H1 (cell line): Measurements from ENCODE around the gene H6PD. TPM values are rescaled to one million over a fixed set of nuclear protein-coding genes. Genes with fewer than 3 reads are reported as not detected.

Source experiments
- BCL11A ChIP-seq, 2 experiments: IDR thresholded peaks; one replicate each; pipeline ENCODE4 v1.6.1; 2011; ENCODE audit warnings: low read depth in 2 of 2, low read length in 2 of 2, mild to moderate bottlenecking in 2 of 2
- CHD7 ChIP-seq: fragments of 300-600 bp; sonication (generic); IDR thresholded peaks from 2 replicates; pipeline ENCODE4 v1.7.1; 2012; ENCODE audit warnings: low read length, moderate library complexity, mild to moderate bottlenecking, inconsistent platforms; ENCODE audit not compliant: insufficient replicate concordance
- CTCF ChIP-seq, 3 experiments: IDR thresholded peaks; 1 replicate in 2 of 3; 2 replicates in 1 of 3; pipeline versions ENCODE4 v1.5.1 to v1.6.1; 2011; ENCODE audit warnings: low read length in 3 of 3, mild to moderate bottlenecking in 3 of 3, inconsistent platforms in 2 of 3, low read depth in 1 of 3, moderate library complexity in 1 of 3; ENCODE audit not compliant: insufficient read depth in 1 of 3; ENCODE audit errors: control extremely low read depth in 1 of 3
- EGR1 ChIP-seq: IDR thresholded peaks from 2 replicates; pipeline ENCODE4 v1.6.1; 2011; ENCODE audit warnings: low read depth, low read length, borderline replicate concordance
- JUN ChIP-seq: IDR thresholded peaks from 2 replicates; pipeline ENCODE4 v1.6.1; 2011; ENCODE audit warnings: low read depth, mild to moderate bottlenecking, improper control_type of control experiment, low read length
- POLR2AphosphoS5 ChIP-seq: IDR thresholded peaks from 2 replicates; pipeline ENCODE4 v1.6.1; 2011; ENCODE audit warnings: low read depth, low read length
- SIRT6 ChIP-seq: IDR thresholded peaks from one replicate; pipeline ENCODE4 v1.7.1; 2012; ENCODE audit warnings: low read length, inconsistent platforms
- TAF1 ChIP-seq: IDR thresholded peaks from 2 replicates; pipeline ENCODE4 v1.6.1; 2011; ENCODE audit warnings: mild to moderate bottlenecking, low read depth, low read length
- TEAD4 ChIP-seq: IDR thresholded peaks from 2 replicates; pipeline ENCODE4 v1.6.1; 2012; ENCODE audit warnings: low read depth, low read length, inconsistent platforms, mixed read lengths
- polyA plus RNA-seq, 7 experiments: library from polyadenylated mRNA; depleted of rRNA in 3 of 7; stranded (reverse) in 5 of 7; unstranded in 2 of 7; fragments of >200 nt in 5 of 7; fragments of 200-250 nt in 2 of 7; gene quantifications; 1 replicate in 5 of 7; 2 replicates in 1 of 7; 4 replicates in 1 of 7; pipeline versions ENCODE4 v1.2.1 to v1.2.3, GENCODE V29; 2011 to 2013; ENCODE audit warnings: missing spikeins in 2 of 7, mixed read lengths in 2 of 7
- total RNA-seq: library from RNA; stranded (reverse); fragmentation: NEBNext Ultra II Directional; extraction: Animal tissue kit (Norgen Biotek cat#: 25700); gene quantifications from 2 replicates; pipeline ENCODE4 v1.2.1, GENCODE V29; 2021

Gene H6PD
- total and polyA plus RNA-seq, 2 of the 8 experiments (the other 6 are each of a cell fraction or from before 2014, with no cell fraction given): 3.6 to 3.8 TPM

GRCh38 chr1:9233241-9233941 is 1.2 kb upstream of the H6PD start (continued):
- TF ChIP-seq CHD7 (no peak), EGR1 (no peak), POLR2AphosphoS5 (no peak), SIRT6 (no peak), BCL11A (IDR thresholded peaks at IDR 0.05; ENCODE audit: low read depth in 2 of 2, low read length in 2 of 2) (no peak), CTCF (IDR thresholded peaks at IDR 0.05; ENCODE audit: control extremely low read depth in 1 of 3, insufficient read depth in 1 of 3, low read depth in 1 of 3, low read length in 3 of 3) (no peak), TAF1 (no peak), TEAD4 (no peak), JUN (no peak)
